ENCODE measurements around the gene RGS7BP.

Gene RGS7BP

DNA sequence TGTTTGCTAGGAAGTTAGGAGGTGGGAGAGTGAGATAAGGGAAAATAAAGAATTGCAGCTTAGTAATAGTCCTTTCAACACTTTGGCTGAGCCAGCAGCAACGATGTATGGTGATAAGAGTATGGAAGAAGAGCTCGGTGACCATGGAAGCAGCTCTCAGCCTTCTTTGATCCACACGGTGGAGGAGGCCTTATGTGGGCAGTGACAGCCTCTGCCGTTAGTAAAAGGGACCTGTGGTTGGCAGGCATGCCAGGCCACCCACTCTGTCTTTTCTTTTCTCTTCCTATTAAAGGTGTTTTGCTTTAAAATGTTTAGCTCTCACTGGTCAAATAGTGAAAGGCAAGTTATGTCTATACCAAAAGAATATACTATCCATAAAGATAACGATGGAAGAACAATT, 7.7 kb downstream of the RGS7BP start:
- Histone ChIP-seq H3K4me3 (ENCODE audit: insufficient read depth, low read length, poor library complexity, severe bottlenecking) (no peak overlapping the region), H3K36me3 (ENCODE audit: low read length) (no peaks in the 10 kb centered on the region), H3K79me2 (ENCODE audit: insufficient read depth, low read length) (no peaks in the 10 kb centered on the region), H3K27ac (ENCODE audit: low read depth, low read length) (no peak overlapping the region), H3K4me2 (ENCODE audit: low read depth, low read length, poor library complexity, severe bottlenecking) (no peak overlapping the region), H3K9me3 (ENCODE audit: insufficient read depth, low read length) (no peaks in the 10 kb centered on the region), H3K9me2 (replicated peaks; ENCODE audit: insufficient read depth, low read length) (no peaks in the 10 kb centered on the region), H3F3A (ENCODE audit: insufficient read depth) (no peaks in the 10 kb centered on the region), H3K27me3 (ENCODE audit: low read length) (no peaks in the 10 kb centered on the region), H2AFZ (ENCODE audit: low read depth, low read length, severe bottlenecking) (no peak overlapping the region), H3K9ac (ENCODE audit: low read length) (no peak overlapping the region), H4K20me1 (ENCODE audit: low read depth, low read length) (no peaks in the 10 kb centered on the region)
- TF ChIP-seq, protein P1, sequence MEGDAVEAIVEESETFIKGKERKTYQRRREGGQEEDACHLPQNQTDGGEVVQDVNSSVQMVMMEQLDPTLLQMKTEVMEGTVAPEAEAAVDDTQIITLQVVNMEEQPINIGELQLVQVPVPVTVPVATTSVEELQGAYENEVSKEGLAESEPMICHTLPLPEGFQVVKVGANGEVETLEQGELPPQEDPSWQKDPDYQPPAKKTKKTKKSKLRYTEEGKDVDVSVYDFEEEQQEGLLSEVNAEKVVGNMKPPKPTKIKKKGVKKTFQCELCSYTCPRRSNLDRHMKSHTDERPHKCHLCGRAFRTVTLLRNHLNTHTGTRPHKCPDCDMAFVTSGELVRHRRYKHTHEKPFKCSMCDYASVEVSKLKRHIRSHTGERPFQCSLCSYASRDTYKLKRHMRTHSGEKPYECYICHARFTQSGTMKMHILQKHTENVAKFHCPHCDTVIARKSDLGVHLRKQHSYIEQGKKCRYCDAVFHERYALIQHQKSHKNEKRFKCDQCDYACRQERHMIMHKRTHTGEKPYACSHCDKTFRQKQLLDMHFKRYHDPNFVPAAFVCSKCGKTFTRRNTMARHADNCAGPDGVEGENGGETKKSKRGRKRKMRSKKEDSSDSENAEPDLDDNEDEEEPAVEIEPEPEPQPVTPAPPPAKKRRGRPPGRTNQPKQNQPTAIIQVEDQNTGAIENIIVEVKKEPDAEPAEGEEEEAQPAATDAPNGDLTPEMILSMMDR (IDR thresholded peaks at IDR 0.05; ENCODE audit: insufficient read depth, low read length, poor library complexity, severe bottlenecking) = no peak
- no peak for TF ChIP-seq EZH2phosphoT487 (conservative IDR thresholded peaks at IDR 0.05; ENCODE audit: low read length)

- H3K9me2 ChIP-seq (replicated peaks; ENCODE audit: insufficient read depth, low read length) = no peaks in the 10 kb centered on the region
- no peaks in the 10 kb centered on the region for H3K27me3 ChIP-seq (ENCODE audit: low read length)
- H4K20me1 ChIP-seq (ENCODE audit: low read depth, low read length) = no peaks in the 10 kb centered on the region
- H3K9ac ChIP-seq (ENCODE audit: low read length) = no peak overlapping the region
- TF ChIP-seq EZH2phosphoT487 (conservative IDR thresholded peaks at IDR 0.05; ENCODE audit: low read length) = no peak
- TF ChIP-seq, protein P1 (IDR thresholded peaks at IDR 0.05; ENCODE audit: insufficient read depth, low read length, poor library complexity, severe bottlenecking) = no peak
- H2AFZ ChIP-seq (ENCODE audit: low read depth, low read length, severe bottlenecking) = no peak overlapping the region
- no peak overlapping the region for H3K4me3 ChIP-seq (ENCODE audit: insufficient read depth, low read length, poor library complexity, severe bottlenecking)
- H3K79me2 ChIP-seq (ENCODE audit: insufficient read depth, low read length) = no peaks in the 10 kb centered on the region
- H3F3A ChIP-seq (ENCODE audit: insufficient read depth) = no peaks in the 10 kb centered on the region
- no peaks in the 10 kb centered on the region for H3K9me3 ChIP-seq (ENCODE audit: insufficient read depth, low read length)
- H3K36me3 ChIP-seq (ENCODE audit: low read length) = no peaks in the 10 kb centered on the region
- no peak overlapping the region for H3K27ac ChIP-seq (ENCODE audit: low read depth, low read length)
- no peak overlapping the region for H3K4me2 ChIP-seq (ENCODE audit: low read depth, low read length, poor library complexity, severe bottlenecking)
Observed at GRCh38 chr5:64514612-64515011, 8.8 kb downstream of the RGS7BP start.

- Histone ChIP-seq H4K20me1 (ENCODE audit: low read depth, low read length) (no peaks in the 10 kb centered on the region), H3K4me2 (ENCODE audit: low read depth, low read length, poor library complexity, severe bottlenecking) (no peak overlapping the region), H3K79me2 (ENCODE audit: insufficient read depth, low read length) (no peaks in the 10 kb centered on the region), H3K9ac (ENCODE audit: low read length) (no peak overlapping the region), H3K27ac (ENCODE audit: low read depth, low read length) (no peak overlapping the region), H2AFZ (ENCODE audit: low read depth, low read length, severe bottlenecking) (no peak overlapping the region), H3K27me3 (ENCODE audit: low read length) (no peaks in the 10 kb centered on the region; the same call in 1 of the 2 replicates), H3K36me3 (ENCODE audit: low read length) (no peaks in the 10 kb centered on the region), H3K9me2 (replicated peaks; ENCODE audit: insufficient read depth, low read length) (no peaks in the 10 kb centered on the region), H3K4me3 (ENCODE audit: insufficient read depth, low read length, poor library complexity, severe bottlenecking) (no peak overlapping the region), H3K9me3 (ENCODE audit: insufficient read depth, low read length) (no peaks in the 10 kb centered on the region), H3F3A (ENCODE audit: insufficient read depth) (no peaks in the 10 kb centered on the region)
- TF ChIP-seq EZH2phosphoT487 (conservative IDR thresholded peaks at IDR 0.05; ENCODE audit: low read length) = no peak
- TF ChIP-seq, protein P1 (IDR thresholded peaks at IDR 0.05; ENCODE audit: insufficient read depth, low read length, poor library complexity, severe bottlenecking) = no peak
Observed at GRCh38 chr5:64516216-64516615, 10.4 kb downstream of the RGS7BP start.
